HPDE6-E6E7 (cell line): Measurements from ENCODE around the gene FAM124B.
"Not testable (repeated sequence)": the region's sequence is repeated elsewhere in the genome, so short reads cannot be mapped to it uniquely, and the experiment has no call there.

Experiments used
- DNase-seq: peaks from one replicate; pipeline ENCODE4 v3.0.0; 2011; ENCODE audit warnings: missing footprints; ENCODE audit errors: extremely low spot score

The FAM124B gene

DNA sequence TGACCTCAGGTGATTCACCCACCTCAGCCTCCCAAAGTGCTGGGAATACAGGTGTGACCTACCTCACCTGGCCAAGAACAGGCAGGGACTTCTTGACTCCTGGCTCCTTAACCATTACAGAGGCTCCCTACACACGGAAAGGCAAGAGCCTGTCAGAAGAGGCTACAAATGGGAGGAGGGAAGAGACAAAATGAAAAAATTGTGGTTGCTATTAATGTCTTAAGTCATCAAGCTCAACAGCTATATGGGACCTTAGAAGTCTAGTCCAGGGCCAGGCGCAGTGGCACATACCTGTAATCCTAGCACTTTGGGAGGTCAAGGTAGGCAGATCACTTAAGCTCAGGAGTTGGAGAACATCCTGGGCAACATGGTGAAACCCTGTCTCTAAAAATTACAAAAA, 11.5 kb upstream of the FAM124B start:
- no peak for DNase-seq

DNA sequence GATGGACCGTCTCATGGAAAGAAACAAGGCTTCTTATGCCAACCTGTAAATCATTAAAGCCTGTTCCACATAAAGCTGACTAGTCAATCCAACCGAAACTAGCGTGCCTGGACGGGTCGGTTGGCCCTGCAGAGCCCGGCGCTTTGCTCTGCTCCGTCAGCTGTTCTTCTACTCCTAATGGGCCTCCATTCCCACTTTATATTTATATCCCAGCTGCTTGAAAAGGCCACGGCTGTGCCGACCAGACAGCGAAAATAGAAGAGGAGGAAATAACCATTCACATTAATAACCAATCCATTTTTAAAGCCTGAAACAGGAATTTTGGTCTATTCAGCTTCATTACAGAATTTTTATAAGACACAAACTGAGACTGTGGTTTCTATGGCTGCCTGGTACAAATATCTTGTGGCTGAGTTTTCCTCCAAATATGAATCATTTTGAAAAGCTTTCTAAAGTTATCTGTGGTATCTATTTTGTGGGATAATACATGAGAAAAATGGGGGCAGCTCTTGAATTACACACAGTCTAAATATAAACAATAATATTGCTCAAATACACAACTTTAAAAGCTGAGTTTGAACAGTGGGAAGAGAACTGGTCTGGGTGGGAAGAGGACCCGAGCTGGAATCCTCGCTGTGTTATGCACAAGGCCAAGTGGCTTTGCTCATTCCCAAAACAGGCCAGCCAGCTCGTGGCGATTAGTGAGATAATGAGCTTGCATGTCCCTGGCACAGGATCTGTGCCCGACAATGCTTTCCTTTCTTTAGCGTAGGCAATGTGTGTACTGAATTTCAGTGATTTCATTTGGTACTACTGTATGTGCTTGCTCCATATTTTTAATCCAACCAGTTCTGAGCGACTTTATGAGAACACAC, 10.5 kb upstream of the FAM124B start:
- peak; percentile 44 for DNase-seq

GRCh38 chr2:224410946-224411561, 9.1 kb upstream of the FAM124B start:
- DNase-seq, result no peak

- DNase-seq, result no peak
Measured at GRCh38 chr2:224408676-224409075, 6.8 kb upstream of the FAM124B start.

- DNase-seq, result no peak
Measured at GRCh38 chr2:224407241-224407701, 5.4 kb upstream of the FAM124B start.

- no peak for DNase-seq
Measured at GRCh38 chr2:224405841-224406370, 4.0 kb upstream of the FAM124B start.

DNA sequence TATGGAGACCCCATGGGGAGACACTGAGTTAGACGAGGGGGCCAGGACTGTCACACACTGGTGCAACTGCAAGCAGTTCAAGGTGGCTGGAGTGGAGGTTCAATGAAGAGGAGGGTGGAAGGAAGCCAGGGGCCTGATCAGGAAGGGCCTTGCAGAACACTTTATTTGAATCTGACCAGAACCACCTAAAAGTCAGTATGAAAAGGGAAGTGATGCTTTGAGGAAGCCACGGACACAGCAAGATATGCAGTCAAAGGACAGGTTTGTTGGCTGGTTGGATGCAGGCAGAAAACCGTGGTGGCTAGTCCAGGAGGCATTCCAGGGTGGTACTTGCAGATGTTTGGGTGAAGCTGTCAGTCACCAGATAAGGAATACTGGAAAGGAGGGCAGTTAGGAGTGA, 3.5 kb upstream of the FAM124B start:
- DNase-seq, result no peak

DNA sequence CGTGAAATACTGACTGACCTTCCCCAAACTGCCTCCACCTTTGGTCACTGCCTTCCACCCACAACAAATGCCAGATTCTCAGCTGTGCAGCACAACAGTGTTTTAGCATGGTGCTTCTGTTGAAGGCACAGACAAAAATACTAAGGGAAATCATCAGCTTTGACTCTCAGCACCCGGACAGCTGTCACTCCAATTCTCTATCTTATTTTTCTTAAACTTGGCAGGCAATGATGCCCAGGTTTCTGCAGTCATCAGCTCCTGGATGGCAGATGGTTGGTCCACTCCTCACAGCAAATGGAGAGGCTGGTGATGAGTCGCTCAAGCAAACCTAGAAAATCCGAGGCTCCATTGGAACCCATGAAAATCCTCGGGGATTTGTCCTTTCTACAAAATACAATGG, 2.9 kb upstream of the FAM124B start:
- no peak for DNase-seq

DNA sequence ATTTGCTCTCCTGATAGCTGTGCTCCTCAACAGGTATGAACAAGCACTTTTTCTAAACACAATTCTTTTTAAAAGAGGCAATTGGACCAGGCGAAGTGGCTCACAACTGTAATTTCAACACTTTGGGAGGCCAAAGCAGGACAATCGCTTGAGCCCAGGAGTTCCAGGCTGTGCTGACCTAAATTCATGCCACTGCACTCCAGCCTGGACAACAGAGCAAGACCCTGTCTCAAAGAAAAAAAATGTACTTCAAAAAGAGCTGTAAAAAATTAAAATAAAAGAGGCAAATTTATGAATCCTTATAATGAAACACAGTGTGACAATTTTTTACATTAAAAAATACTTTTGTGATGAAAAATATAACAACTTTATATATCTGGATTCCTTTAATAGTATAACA, 1.8 kb upstream of the FAM124B start:
- DNase-seq, result no peak

DNA sequence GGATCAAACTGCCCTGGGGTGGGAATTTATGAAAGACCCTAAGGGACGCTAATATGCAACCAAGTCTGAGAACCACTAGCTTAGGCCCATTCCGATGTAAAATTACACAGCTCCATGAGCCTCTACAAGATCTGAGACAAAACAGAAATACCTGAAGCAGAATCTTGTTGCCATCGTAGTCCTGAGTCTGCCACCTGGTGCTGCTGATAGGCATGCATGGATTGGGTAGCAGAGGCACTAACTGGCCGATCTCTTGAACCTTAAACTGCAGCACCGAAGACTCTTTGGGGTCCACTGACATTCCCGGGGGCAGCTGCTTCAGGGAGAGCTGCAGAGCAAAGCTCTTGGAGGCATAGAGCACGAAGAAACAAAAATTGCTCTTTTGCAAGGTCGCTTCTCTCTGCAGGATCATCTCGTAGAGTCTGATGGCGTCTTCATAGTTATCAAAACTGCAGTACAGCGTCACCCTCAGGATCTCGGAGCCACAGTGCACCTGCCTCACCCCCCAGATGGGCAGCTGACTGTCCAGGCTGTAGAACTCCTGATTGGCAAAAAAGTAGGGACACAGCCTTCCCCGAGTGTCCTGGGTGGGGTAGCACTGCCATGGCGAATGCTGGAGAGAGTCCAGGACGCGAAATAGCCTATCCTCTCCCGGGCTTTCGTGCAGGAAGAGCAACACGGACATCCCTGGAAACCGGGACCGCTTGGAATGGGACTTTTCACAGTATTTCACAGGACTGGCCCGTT, 848 bp downstream of the FAM124B start:
- DNase-seq, result no peak

- DNase-seq, result no peak
Measured at GRCh38 chr2:224400174-224400810, 1.6 kb downstream of the FAM124B start.

GRCh38 chr2:224398289-224398688, 3.6 kb downstream of the FAM124B start:
- DNase-seq, result no peak

DNA sequence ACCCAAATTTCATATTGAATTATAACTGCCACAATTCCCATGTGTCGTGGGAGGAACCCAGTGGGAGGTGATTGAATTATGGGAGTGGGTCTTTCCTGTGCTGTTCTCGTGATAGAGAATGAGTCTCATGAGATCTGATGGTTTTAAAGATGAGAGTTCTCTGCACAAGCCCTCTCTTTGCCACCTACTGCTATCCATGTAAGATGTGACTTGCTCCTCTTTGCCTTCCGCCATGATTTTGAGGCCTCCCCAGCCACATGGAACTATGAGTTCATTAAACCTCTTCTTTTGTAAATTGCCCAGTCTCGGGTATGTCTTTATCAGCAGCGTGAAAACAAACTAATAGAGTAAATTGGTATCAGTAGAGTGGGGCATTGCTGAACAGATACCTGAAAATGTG, 4.8 kb downstream of the FAM124B start:
- not testable (repeated sequence) for DNase-seq

- DNase-seq, result no peak
Measured at GRCh38 chr2:224395620-224396390, 6.1 kb downstream of the FAM124B start.

GRCh38 chr2:224393157-224393872, 8.6 kb downstream of the FAM124B start:
- DNase-seq, result no peak

- DNase-seq, result no peak
Measured at GRCh38 chr2:224392545-224392944, 9.4 kb downstream of the FAM124B start.

DNA sequence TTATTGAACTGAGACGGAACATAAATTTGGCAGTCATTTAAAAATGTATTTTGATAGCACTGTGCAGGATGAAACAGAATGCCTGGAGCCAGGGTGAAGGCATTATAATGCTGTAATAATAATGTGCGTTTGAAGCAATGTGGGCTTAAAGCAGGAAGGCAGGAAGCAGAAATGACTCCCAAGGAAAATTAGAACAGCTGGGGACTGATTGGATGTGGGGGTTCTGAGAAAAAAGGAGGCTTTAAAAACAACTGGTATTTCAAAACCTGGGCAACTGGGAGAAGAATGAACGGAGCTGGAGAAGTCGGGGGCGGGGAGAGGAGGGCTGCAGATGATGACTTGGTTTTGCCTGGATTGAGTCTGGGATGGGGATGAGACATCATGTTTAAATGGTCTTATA, 12.6 kb downstream of the FAM124B start:
- DNase-seq, result no peak

GRCh38 chr2:224386876-224387275, 15.0 kb downstream of the FAM124B start:
- no peak for DNase-seq

DNA sequence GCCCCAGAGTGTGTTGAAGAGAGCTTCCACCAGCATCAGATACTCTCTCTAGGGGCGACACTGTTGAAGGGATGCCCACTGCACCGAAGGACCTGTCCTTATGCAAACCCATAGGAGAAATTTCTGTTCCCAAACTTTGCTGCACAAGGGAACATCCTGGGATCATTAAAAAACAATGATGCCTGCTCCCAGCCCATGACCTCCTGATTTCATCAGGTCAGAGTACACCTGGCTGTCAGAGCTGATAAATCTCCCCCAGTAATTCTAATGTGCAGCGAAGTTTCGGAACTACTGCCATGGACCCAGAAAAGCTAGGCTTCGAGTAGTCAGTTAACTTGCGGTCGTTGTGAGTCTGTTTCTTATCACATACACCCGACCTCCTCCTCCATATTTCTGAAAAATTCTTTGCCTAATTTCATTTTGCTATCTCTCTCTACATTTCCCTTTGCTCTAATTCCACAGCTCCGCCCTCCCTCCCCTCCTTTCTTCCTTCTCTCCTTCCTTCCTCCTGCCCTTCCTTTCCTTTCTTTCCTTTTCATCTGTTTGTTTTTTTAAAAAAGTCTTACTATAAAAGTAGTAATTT, 18.8 kb downstream of the FAM124B start:
- no peak for DNase-seq

DNA sequence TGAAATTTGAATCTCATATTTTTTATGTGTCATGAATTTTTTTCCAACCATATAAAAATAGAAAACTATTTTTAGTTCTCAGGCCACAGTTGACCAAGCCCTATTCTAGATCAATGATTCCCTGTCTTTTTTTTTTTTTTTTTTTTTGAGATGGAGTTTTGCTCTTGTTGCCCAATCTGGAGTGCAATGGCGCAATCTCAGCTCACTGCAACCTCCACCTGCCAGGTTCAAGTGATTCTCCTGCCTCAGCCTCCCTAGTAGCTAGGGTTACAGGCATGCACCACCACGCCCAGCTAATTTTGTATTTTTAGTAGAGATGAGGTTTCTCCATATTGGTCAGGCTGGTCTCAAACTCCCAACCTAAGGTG, 19.6 kb downstream of the FAM124B start:
- not testable (repeated sequence) for DNase-seq
